Activated CD4-positive, alpha-beta T cell treated with anti-CD3 and anti-CD28 coated beads, Interleukin-2, amount 50 U/mL, for 48 hours (primary cell): ENCODE results near the gene SCRN1.
"Not testable (repeated sequence)": the region's sequence is repeated elsewhere in the genome, so short reads cannot be mapped to it uniquely, and the experiment has no call there.

Experiments
- DNase-seq, 2 experiments: peaks; one replicate each; pipeline ENCODE4 v3.0.0-alpha.2; 2020

The SCRN1 gene

DNA sequence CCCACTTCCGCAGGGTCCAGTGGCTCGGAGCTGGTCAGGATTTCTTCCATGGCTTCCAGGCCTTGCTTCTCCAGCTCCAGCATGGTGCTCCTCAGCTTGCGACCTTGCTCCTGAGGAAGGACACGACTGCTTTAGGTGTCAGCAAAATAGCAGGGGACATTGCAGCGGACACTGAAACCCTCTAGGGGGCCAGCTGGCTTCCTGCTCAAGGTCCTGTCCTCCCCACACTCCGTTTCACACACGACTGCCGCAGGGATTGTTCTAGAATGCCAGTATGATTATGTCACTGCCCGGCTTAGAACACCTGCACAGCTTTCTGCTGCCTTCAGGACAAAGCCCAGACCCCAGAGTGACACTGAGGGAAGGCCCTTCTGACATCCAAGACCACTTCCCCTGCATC, 65.6 kb downstream of the SCRN1 start:
- no peak for DNase-seq

GRCh38 chr7:29922921-29923700, 66.5 kb downstream of the SCRN1 start:
- DNase-seq: no peak

DNA sequence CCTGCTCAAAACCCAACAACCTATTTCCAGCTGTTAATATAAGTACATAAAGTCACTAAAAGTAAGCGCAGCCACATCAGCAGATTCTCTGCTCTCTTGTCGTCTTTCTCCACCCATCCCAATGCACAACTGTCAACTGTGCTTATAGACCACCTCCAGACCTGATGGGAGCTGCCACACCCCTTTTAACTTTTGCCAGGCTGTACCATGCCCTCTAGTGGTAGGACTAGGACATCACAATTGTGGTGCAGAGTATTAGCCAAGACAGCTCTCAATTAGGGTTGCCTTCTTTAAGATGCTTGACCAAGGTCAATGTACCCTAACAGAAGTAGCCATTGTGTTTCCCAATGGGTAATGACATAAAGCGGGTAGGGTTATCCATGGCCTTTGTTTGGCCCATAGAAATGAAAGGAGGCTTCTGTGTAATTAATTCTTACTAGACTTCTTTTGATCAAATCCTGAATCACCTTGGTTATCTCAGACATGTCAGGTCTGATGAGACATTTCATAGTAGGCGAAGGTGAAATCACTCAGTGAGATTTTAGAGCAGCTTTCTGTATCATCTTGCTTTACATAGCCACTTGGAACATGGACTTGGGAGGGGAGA, 68.1 kb downstream of the SCRN1 start:
- DNase-seq: peak; percentile 14 to 39

GRCh38 chr7:29920491-29920890, 69.1 kb downstream of the SCRN1 start:
- no peak for DNase-seq

DNA sequence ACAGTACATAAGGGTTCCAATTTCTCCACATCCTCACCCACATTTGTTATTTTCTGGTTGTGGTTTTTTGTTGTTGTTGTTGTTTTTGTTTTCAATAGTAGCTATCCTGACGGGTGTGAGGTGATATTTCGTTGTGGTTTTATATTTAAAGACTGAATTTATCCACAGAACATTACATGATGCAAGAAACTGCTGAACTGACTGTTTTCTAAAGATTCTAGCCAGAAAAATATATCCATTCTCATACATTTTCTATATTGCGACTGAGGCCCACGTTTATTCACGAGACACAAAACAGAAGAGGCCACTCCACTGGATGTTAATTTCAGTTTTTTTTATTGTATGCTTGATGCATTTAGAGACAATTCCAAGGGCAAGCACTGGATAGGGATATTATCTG, 69.8 kb downstream of the SCRN1 start:
- DNase-seq: no peak

- DNase-seq: no peak
Measured at GRCh38 chr7:29918850-29919249, 70.8 kb downstream of the SCRN1 start.

DNA sequence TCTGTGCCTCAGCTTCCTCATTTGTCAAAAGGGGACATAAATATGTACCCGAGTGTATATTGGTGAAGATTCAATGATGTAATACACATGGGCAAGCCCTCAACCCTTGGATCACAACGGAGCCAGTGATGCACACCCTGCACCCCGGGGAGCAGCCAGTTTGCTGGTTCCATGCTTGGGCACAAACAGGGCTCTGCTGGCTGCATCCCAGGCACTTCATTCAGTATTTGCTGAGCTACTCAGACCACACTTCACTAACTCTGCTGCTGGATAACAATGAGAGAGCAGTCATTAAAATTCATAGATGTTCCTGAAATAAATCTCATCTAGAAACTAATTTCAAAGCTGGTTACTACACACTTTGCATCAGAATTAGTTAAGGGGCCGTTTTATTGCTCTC, 72.0 kb downstream of the SCRN1 start:
- no peak for DNase-seq

- no peak for DNase-seq
Measured at GRCh38 chr7:29915481-29916215, 74.0 kb downstream of the SCRN1 start.

GRCh38 chr7:29914180-29914579, 75.4 kb downstream of the SCRN1 start:
- DNase-seq: no peak

GRCh38 chr7:29906200-29907022, 83.2 kb downstream of the SCRN1 start:
- no peak for DNase-seq

GRCh38 chr7:29900745-29901144, 88.9 kb downstream of the SCRN1 start:
- DNase-seq: no peak

GRCh38 chr7:29898301-29898700, 91.3 kb downstream of the SCRN1 start:
- DNase-seq: no peak

DNA sequence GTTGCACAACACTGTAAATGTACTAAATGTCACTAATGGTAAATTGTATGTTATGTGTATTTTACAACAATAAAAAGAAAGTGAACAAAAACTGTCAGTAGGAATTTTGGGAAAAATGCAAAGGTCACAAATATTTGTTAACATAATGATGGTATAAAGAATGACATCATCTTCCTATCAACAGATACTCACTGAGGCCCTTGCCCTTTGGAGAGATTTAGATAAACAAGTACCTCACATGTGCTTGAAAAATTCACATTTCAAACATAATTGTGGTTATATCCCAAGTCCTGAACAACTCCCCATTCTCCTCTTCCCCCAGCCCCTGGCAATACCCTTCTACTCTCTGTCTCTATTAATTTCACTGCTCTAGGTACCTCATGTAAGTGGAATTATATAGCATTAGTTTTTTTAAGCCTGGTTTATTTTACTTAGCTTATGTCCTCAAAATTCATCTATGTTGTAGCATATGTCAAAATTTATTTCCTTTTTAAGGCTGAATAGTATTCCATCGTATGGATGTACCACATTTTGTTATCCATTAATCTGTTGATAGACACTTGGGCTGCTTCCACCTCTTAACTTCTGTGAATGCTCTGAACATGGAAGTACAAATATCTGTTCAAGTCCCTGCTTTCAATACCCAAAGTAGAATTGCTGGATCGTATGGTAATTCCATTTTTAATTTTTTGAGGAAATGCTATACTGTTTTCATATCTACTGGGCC, 92.8 kb downstream of the SCRN1 start:
- no peak for DNase-seq

- no peak for DNase-seq
Measured at GRCh38 chr7:29895559-29895958, 94.0 kb downstream of the SCRN1 start.

GRCh38 chr7:29894256-29894655, 95.3 kb downstream of the SCRN1 start:
- DNase-seq: no peak

GRCh38 chr7:29893351-29893965, 96.1 kb downstream of the SCRN1 start:
- DNase-seq: no peak

DNA sequence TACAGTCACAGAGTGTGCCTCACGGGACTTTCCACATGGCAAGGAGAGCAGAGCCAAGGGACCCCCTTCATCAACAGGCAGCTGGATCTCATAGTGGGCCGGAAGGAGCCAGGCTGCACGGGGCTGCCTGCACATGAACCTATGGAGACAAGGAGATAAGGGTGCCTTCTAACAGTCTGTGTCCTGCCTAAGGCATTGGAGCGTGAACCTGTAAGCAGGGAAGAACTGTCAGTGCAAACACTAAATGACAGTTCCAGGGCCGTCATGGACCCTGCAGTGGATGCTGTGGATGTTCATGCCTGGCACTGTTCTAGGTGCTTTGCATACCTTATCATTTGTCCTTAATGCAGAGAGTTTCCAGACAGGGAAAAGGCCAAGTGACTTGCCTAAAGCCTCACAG, 97.4 kb downstream of the SCRN1 start:
- no peak for DNase-seq

GRCh38 chr7:29891766-29892165, 97.8 kb downstream of the SCRN1 start:
- DNase-seq: no peak

DNA sequence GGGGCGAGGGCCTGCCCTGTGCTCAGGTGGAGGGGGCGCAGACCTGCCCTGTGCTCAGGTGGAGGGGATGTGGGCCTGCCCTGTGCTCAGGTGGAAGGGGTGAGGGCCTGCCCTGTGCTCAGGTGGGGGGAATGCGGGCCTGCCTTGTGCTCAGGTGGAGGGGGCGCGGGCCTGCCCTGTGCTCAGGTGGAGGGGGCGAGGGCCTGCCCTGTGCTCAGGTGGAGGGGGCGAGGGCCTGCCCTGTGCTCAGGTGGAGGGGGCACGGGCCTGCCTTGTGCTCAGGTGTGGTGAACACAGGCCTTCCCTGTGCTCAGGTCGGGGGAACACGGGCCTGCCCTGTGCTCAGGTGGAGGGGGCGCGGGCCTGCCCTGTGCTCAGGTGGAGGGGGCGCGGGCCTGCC, 98.8 kb downstream of the SCRN1 start:
- not testable (repeated sequence) for DNase-seq

DNA sequence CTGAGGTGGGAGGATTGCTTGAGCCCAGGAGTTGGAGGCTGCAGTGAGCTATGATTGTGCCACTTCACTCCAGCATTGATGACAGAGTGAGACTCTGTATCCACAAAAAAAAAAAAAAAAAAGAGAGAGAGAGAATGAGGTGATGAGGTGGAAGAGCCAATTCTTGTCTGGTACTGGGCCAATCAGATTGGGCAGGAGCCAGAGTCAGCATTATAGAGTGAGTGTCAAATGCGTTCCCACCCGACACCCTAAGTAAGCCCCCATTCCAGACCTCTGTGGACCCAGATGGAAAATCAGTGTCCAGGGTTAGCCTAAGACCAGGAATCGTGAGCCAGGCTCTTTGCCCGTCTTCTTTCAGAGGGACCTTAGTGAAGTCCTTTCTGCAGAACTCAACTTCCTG, 99.3 kb downstream of the SCRN1 start:
- DNase-seq: no peak

DNA sequence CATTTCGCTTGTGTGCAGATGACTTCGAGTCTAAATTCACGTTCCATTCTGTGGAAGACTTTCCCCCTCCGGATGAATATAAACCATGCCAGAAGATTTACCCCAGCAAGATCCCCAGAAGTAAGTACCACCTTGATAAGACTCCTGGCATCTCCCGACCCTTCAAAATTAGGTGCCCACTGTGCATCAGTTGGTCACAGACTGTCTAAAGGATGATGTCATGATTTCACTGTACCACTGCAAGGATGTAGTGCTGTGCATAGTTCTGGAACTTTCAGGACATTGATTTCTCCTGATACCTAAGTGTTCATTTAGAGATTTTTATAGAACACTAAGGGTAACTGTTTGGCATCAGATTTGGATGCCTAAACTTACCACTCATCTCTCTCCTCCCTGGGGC, 100.3 kb downstream of the SCRN1 start:
- DNase-seq: no peak

DNA sequence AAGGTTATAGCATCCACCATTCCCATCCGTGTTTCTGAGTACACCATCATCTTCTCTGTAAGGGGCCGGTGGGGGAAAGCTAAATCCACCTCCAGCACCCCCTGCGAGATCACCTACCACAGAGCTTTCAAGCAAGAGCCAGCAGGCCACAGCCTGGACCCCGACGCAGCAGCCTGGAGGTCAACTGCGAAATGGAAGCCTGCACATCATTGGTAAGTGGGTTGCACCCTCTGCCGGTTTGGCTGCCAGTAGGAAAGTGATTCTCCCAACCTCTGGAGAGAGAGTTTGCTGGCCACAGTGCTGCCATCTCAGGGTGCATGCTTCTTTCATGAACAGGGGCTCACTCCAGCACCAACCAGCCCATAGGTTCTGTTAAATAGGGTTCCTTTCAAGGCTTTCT, 101.6 kb downstream of the SCRN1 start:
- no peak for DNase-seq
